ENCODE results near the gene PFKFB4. TPM values are rescaled to one million over a fixed set of nuclear protein-coding genes. Genes with fewer than 3 reads are reported as not detected.

Gene PFKFB4
- total RNA-seq, 1 experiment from 2014 or later: 12.3 TPM

- no peak overlapping the region for H3K4me3 Mint-ChIP-seq
- H4K5ac ChIP-seq (ENCODE audit: insufficient read length, low read depth, low read length): no peak overlapping the region
- H2BK5ac ChIP-seq (ENCODE audit: insufficient read length, low read length): no peak overlapping the region
- DNase-seq: no peak
- no peaks in the 10 kb centered on the region for H3K79me1 ChIP-seq (ENCODE audit: insufficient read depth, low read depth, low read length, poor library complexity, severe bottlenecking)
- H2BK12ac ChIP-seq (ENCODE audit: insufficient read length, low read depth, low read length): no peak overlapping the region
- H2BK15ac ChIP-seq (ENCODE audit: low read depth, low read length): no peak overlapping the region
- H2BK120ac ChIP-seq (ENCODE audit: low read depth, low read length, poor library complexity, severe bottlenecking): no peak overlapping the region
- no peak overlapping the region for H4K8ac ChIP-seq (replicated peaks; ENCODE audit: insufficient read length, low read depth, low read length)
- no peak overlapping the region for H3K27ac ChIP-seq (ENCODE audit: insufficient read length, low read depth, low read length)
- WGBS (ENCODE audit: extremely low coverage, insufficient read length, low lambda C conversion rate): no CpG with 5 or more reads among the region's 19 CpGs
- H3K23me2 ChIP-seq (ENCODE audit: insufficient read length, low read depth, low read length, poor library complexity, severe bottlenecking): no peaks in the 10 kb centered on the region
- H2AK5ac ChIP-seq (ENCODE audit: insufficient read length, low read length): no peak overlapping the region
- peaks cover 10 to 76% (median 75%) of the 10 kb centered on the region in 3 experiments; a peak in 6 of 7 replicates for H3K36me3 Mint-ChIP-seq (ENCODE audit: insufficient read depth in 1 of 3, low read depth in 3 of 3)
- H3K9ac ChIP-seq (ENCODE audit: extremely low read depth, insufficient read length, low read length): no peak overlapping the region
- no peaks in the 10 kb centered on the region for H3K79me2 ChIP-seq (ENCODE audit: insufficient read depth, low read length)
- no peak overlapping the region for H3K56ac ChIP-seq (ENCODE audit: insufficient read length, low read depth, low read length)
- H3K14ac ChIP-seq (ENCODE audit: insufficient read depth, low read length): no peak overlapping the region
- no peak overlapping the region for H3K4ac ChIP-seq (ENCODE audit: low read depth, low read length)
- no peak overlapping the region for H4K91ac ChIP-seq (ENCODE audit: insufficient read length, low read depth, low read length)
- no peaks in the 10 kb centered on the region for H4K20me1 ChIP-seq (ENCODE audit: control insufficient read depth, insufficient read depth, insufficient read length)
- H3K4me1 Mint-ChIP-seq: no peaks in the 10 kb centered on the region
- no peaks in the 10 kb centered on the region for H3K4me1 ChIP-seq (ENCODE audit: insufficient read depth, low read length)
- no peak overlapping the region for H3T11ph ChIP-seq (ENCODE audit: low read length)
- no peak overlapping the region for H3K18ac ChIP-seq (ENCODE audit: insufficient read length, low read depth, low read length)
- H3K27me3 Mint-ChIP-seq (ENCODE audit: low read depth): no peaks in the 10 kb centered on the region
- H3K27ac Mint-ChIP-seq: no peak overlapping the region
- no peak for TF ChIP-seq CTCF (conservative IDR thresholded peaks at IDR 0.05)
- H3K23ac ChIP-seq (ENCODE audit: insufficient read length, low read depth, low read length): no peak overlapping the region
- H3K4me2 ChIP-seq (ENCODE audit: insufficient read depth, insufficient read length, low read length): no peak overlapping the region
- no peaks in the 10 kb centered on the region for H3K27me3 ChIP-seq (ENCODE audit: insufficient read depth, low read length)
- no peak overlapping the region for H2BK20ac ChIP-seq (ENCODE audit: low read depth, low read length, poor library complexity, severe bottlenecking)
- H3K9me3 Mint-ChIP-seq: no peaks in the 10 kb centered on the region
- no peaks in the 10 kb centered on the region for H3K9me3 ChIP-seq (ENCODE audit: control insufficient read depth, low read depth, low read length)
- H2AFZ ChIP-seq (ENCODE audit: low read length): no peak overlapping the region
These were observed 20.5 kb downstream of the PFKFB4 start for GRCh38 chr3:48536116-48536515.
